Measurements from ENCODE around the gene QRICH1. TPM values are rescaled to one million over a fixed set of nuclear protein-coding genes. Genes with fewer than 3 reads are reported as not detected.

QRICH1 gene
- total and polyA plus RNA-seq, 2 of the 13 experiments (the other 11 are each of a cell fraction or from before 2014, with no cell fraction given), result 52.6 to 102 TPM

- TF ChIP-seq PRDM4 (CRISPR knock-in tag; IDR thresholded peaks at IDR 0.05; ENCODE audit: borderline replicate concordance) (no peak), ZNF558 (CRISPR knock-in tag; IDR thresholded peaks at IDR 0.05; ENCODE audit: borderline replicate concordance) (0 out of 2 replicates have a peak, but pooled peaks have one; percentile 37), ISL2 (CRISPR knock-in tag; IDR thresholded peaks at IDR 0.05) (no peak; the same call in 1 of the 2 replicates), GLI4 (CRISPR knock-in tag; IDR thresholded peaks at IDR 0.05; ENCODE audit: borderline replicate concordance) (0 out of 2 replicates have a peak, but pooled peaks have one; percentile 40), ZMAT3 (CRISPR knock-in tag; conservative IDR thresholded peaks at IDR 0.05) (0 out of 2 replicates have a peak, but pooled peaks have one; percentile 58), CREBL2 (CRISPR knock-in tag; IDR thresholded peaks at IDR 0.05; ENCODE audit: borderline replicate concordance) (no peak), GATA4 (IDR thresholded peaks at IDR 0.05; ENCODE audit: borderline replicate concordance, low read depth) (no peak), KLF13 (CRISPR knock-in tag; IDR thresholded peaks at IDR 0.05) (0 out of 2 replicates have a peak, but pooled peaks have one; percentile 42), EEA1 (CRISPR knock-in tag; IDR thresholded peaks at IDR 0.05; ENCODE audit: borderline replicate concordance) (no peak), CERS6 (CRISPR knock-in tag; IDR thresholded peaks at IDR 0.05) (no peak), GABPA (IDR thresholded peaks at IDR 0.05; ENCODE audit: low read depth, low read length) (no peak), GABPA (CRISPR knock-in tag; IDR thresholded peaks at IDR 0.05; ENCODE audit: low read depth) (0 out of 2 replicates have a peak, but pooled peaks have one; percentile 36), ZNF260 (CRISPR knock-in tag; IDR thresholded peaks at IDR 0.05; ENCODE audit: borderline replicate concordance, low read depth) (no peak), ZNF775 (CRISPR knock-in tag; IDR thresholded peaks at IDR 0.05; ENCODE audit: borderline replicate concordance) (no peak), GMEB1 (CRISPR knock-in tag; IDR thresholded peaks at IDR 0.05; ENCODE audit: borderline replicate concordance) (peak; percentile 81), ZNF747 (CRISPR knock-in tag; IDR thresholded peaks at IDR 0.05; ENCODE audit: borderline replicate concordance) (peak; percentile 94), MAX (IDR thresholded peaks at IDR 0.05) (peak; percentile 97), ZNF816 (CRISPR knock-in tag; IDR thresholded peaks at IDR 0.05; ENCODE audit: borderline replicate concordance) (no peak), SAP130 (CRISPR knock-in tag; IDR thresholded peaks at IDR 0.05; ENCODE audit: low read depth) (peak; percentile 80), ZNF615 (CRISPR knock-in tag; IDR thresholded peaks at IDR 0.05; ENCODE audit: borderline replicate concordance) (no peak)
These were observed 86.7 kb downstream of the QRICH1 start, which contains the start of gene WDR6 (continued) for GRCh38 chr3:49007068-49007770.

All from HepG2 (cell line).